WTC11 (cell line): ENCODE measurements around the gene PARD3B. TPM values are rescaled to one million over a fixed set of nuclear protein-coding genes. Genes with fewer than 3 reads are reported as not detected.

ENCODE experiments used
- ATAC-seq: fragments of 200-7000 bp; cut with Tn5 transposase; 2 replicates; pipeline ENCODE4 v1.10.0; 2021; ENCODE audit warnings: mild to moderate bottlenecking, moderate library complexity
- CTCF ChIA-PET: fragments of 300-600 bp; sonication (Branson Sonifier 250); formaldehyde crosslinking; loops from one replicate; lab custom pipeline; 2021; ENCODE audit warnings: antibody characterized with exemption; lab: Charles Lee
- POLR2A ChIA-PET: fragments of 350-600 bp; sonication (Branson Sonifier 250); formaldehyde crosslinking; loops from one replicate; lab custom pipeline; 2021; ENCODE audit warnings: antibody characterized with exemption; lab: Charles Lee
- DNase-seq: peaks from one replicate; pipeline ENCODE4 v3.0.0; 2021; ENCODE audit warnings: low spot score
- H3K27ac Mint-ChIP-seq: 2 replicates; pipeline ENCODE4 v1.8.0; 2021; ENCODE audit warnings: mixed read lengths
- H3K27me3 Mint-ChIP-seq: 2 replicates; pipeline ENCODE4 v1.8.0; 2021; ENCODE audit warnings: low read depth, mild to moderate bottlenecking, moderate library complexity, mixed read lengths
- H3K36me3 Mint-ChIP-seq: 2 replicates; pipeline ENCODE4 v1.8.0; 2021; ENCODE audit warnings: mixed read lengths
- H3K4me1 Mint-ChIP-seq: 2 replicates; pipeline ENCODE4 v1.8.0; 2022; ENCODE audit warnings: mixed read lengths
- H3K4me3 Mint-ChIP-seq: 2 replicates; pipeline ENCODE4 v1.8.0; 2021; ENCODE audit warnings: mild to moderate bottlenecking, moderate library complexity, mixed read lengths
- H3K9me3 Mint-ChIP-seq: 2 replicates; pipeline ENCODE4 v1.8.0; 2021; ENCODE audit warnings: mixed read lengths
- AFF4 ChIP-seq: sonication (generic); formaldehyde crosslinking; IDR thresholded peaks from 2 replicates; pipeline ENCODE4 v1.8.1; 2023; ENCODE audit warnings: mild to moderate bottlenecking, missing genetic modification reagents, borderline replicate concordance
- ARID4B ChIP-seq: sonication (generic); formaldehyde crosslinking; IDR thresholded peaks from 2 replicates; pipeline ENCODE4 v1.8.0; 2023; ENCODE audit warnings: missing genetic modification reagents, mild to moderate bottlenecking, borderline replicate concordance
- ATF1 ChIP-seq: sonication (generic); formaldehyde crosslinking; IDR thresholded peaks from 2 replicates; pipeline ENCODE4 v1.8.1; 2023; ENCODE audit warnings: mild to moderate bottlenecking, moderate library complexity, missing genetic modification reagents
- CBFB ChIP-seq: sonication (generic); formaldehyde crosslinking; IDR thresholded peaks from 2 replicates; pipeline ENCODE4 v1.8.1; 2022; ENCODE audit warnings: mild to moderate bottlenecking, low read depth, missing genetic modification reagents
- CREM ChIP-seq: sonication (generic); formaldehyde crosslinking; IDR thresholded peaks from 2 replicates; pipeline ENCODE4 v1.8.1; 2022; ENCODE audit warnings: mild to moderate bottlenecking, missing genetic modification reagents, moderate library complexity
- E2F5 ChIP-seq: sonication (generic); formaldehyde crosslinking; IDR thresholded peaks from 2 replicates; pipeline ENCODE4 v1.8.1; 2022; ENCODE audit warnings: mild to moderate bottlenecking, moderate library complexity, missing genetic modification reagents
- GABPB1 ChIP-seq: sonication (generic); formaldehyde crosslinking; IDR thresholded peaks from 2 replicates; pipeline ENCODE4 v1.8.1; 2023; ENCODE audit warnings: mild to moderate bottlenecking, missing genetic modification reagents
- HMGA2 ChIP-seq: fragments of 250-450 bp; sonication (Bioruptor Pico); IDR thresholded peaks from 2 replicates; pipeline ENCODE4 v1.4.0; 2021; ENCODE audit warnings: mild to moderate bottlenecking, moderate library complexity
- IRF2 ChIP-seq: sonication (generic); formaldehyde crosslinking; IDR thresholded peaks from 2 replicates; pipeline ENCODE4 v1.8.0; 2022; ENCODE audit warnings: low read depth, missing genetic modification reagents, borderline replicate concordance
- KAT7 ChIP-seq: sonication (generic); formaldehyde crosslinking; IDR thresholded peaks from 2 replicates; pipeline ENCODE4 v1.8.1; 2023; ENCODE audit warnings: missing genetic modification reagents, mild to moderate bottlenecking, borderline replicate concordance
- MYBL2 ChIP-seq: sonication (generic); formaldehyde crosslinking; IDR thresholded peaks from 2 replicates; pipeline ENCODE4 v1.8.1; 2023; ENCODE audit warnings: mild to moderate bottlenecking, moderate library complexity, missing genetic modification reagents
- NFATC4 ChIP-seq: fragments of 250-450 bp; sonication (Bioruptor Pico); IDR thresholded peaks from 2 replicates; pipeline ENCODE4 v1.9.0; 2021; ENCODE audit warnings: mild to moderate bottlenecking
- NFYB ChIP-seq: sonication (generic); formaldehyde crosslinking; conservative IDR thresholded peaks from 2 replicates; pipeline ENCODE4 v1.8.0; 2022; ENCODE audit warnings: low read depth, missing genetic modification reagents
- NR3C1 ChIP-seq: sonication (generic); formaldehyde crosslinking; conservative IDR thresholded peaks from 2 replicates; pipeline ENCODE4 v1.8.1; 2023; ENCODE audit warnings: low read depth, mild to moderate bottlenecking, missing genetic modification reagents
- OVOL2 ChIP-seq: fragments of 250-450 bp; sonication (Bioruptor Pico); IDR thresholded peaks from 2 replicates; pipeline ENCODE4 v1.9.0; 2021; ENCODE audit warnings: mild to moderate bottlenecking, borderline replicate concordance
- SMAD3 ChIP-seq: sonication (generic); formaldehyde crosslinking; IDR thresholded peaks from 2 replicates; pipeline ENCODE4 v1.8.0; 2022; ENCODE audit warnings: missing genetic modification reagents, mild to moderate bottlenecking, borderline replicate concordance
- TEAD1 ChIP-seq: sonication (generic); formaldehyde crosslinking; IDR thresholded peaks from 2 replicates; pipeline ENCODE4 v1.8.0; 2022; ENCODE audit warnings: mild to moderate bottlenecking, missing genetic modification reagents
- ZNF121 ChIP-seq: sonication (generic); formaldehyde crosslinking; IDR thresholded peaks from 2 replicates; pipeline ENCODE4 v1.8.0; 2023; ENCODE audit warnings: missing genetic modification reagents
- ZNF219 ChIP-seq: sonication (generic); formaldehyde crosslinking; IDR thresholded peaks from 2 replicates; pipeline ENCODE4 v1.8.0; 2023; ENCODE audit warnings: missing genetic modification reagents, mild to moderate bottlenecking, borderline replicate concordance
- ZNF425 ChIP-seq: fragments of 250-450 bp; sonication (Bioruptor Pico); conservative IDR thresholded peaks from 2 replicates; pipeline ENCODE4 v1.9.0; 2021; ENCODE audit warnings: mild to moderate bottlenecking
- total RNA-seq: library from RNA; stranded (reverse); gene quantifications from 3 replicates; pipeline ENCODE4 v1.2.3, GENCODE V29; 2021

The PARD3B gene
- total RNA-seq, 1 experiment from 2014 or later: 5.6 TPM

GRCh38 chr2:205612636-205613035 lies 1067.4 kb downstream of the PARD3B start:
- Mint-ChIP-seq H3K27ac (no peak overlapping the region), H3K9me3 (peaks cover 9% of the 10 kb centered on the region; the same call in 1 of the 2 replicates), H3K4me1 (peaks cover 26% of the 10 kb centered on the region), H3K4me3 (no peak overlapping the region), H3K36me3 (peaks cover 10% of the 10 kb centered on the region; the same call in 1 of the 2 replicates), H3K27me3 (no peaks in the 10 kb centered on the region)
- ATAC-seq (no peak; the same call in 1 of the 2 replicates), DNase-seq (no peak)
- ChIA-PET POLR2A (interaction anchor here (0.6 kb wide), 1 partner anchor 371 kb away, joined by 10 read pairs; no protein-coding TSS in a partner anchor), CTCF (interaction anchor here (1.2 kb wide), 1 partner anchor 313 kb away, joined by 5 read pairs; no protein-coding TSS in a partner anchor)
- TF ChIP-seq MYBL2 (CRISPR knock-in tag) (no peak), IRF2 (no peak), ATF1 (CRISPR knock-in tag) (no peak), ARID4B (CRISPR knock-in tag) (no peak)

- Mint-ChIP-seq H3K4me3 (no peak overlapping the region), H3K27ac (no peak overlapping the region)
- CTCF ChIA-PET: no interaction called here
- no peak for DNase-seq
- TF ChIP-seq E2F5 (CRISPR knock-in tag): no peak
- TF ChIP-seq, all 79 proteins: peak for 0
- Mint-ChIP-seq H3K36me3 (peaks cover 10% of the 10 kb centered on the region; the same call in 1 of the 2 replicates), H3K27me3 (no peaks in the 10 kb centered on the region; the same call in 1 of the 2 replicates), H3K9me3 (peaks cover 9% of the 10 kb centered on the region; the same call in 1 of the 2 replicates), H3K4me1 (peaks cover 26% of the 10 kb centered on the region)
- POLR2A ChIA-PET: interaction anchor here (0.6 kb wide), 1 partner anchor 1627 kb away, joined by 6 read pairs; no protein-coding TSS in a partner anchor
- no peak for ATAC-seq
Measured at GRCh38 chr2:205613970-205614559, 1068.8 kb downstream of the PARD3B start.

GRCh38 chr2:205614965-205615364 lies 1069.7 kb downstream of the PARD3B start:
- ATAC-seq (no peak), DNase-seq (no peak)
- H3K27me3 Mint-ChIP-seq: no peaks in the 10 kb centered on the region; the same call in 1 of the 2 replicates
- no peak overlapping the region for H3K27ac Mint-ChIP-seq
- ChIA-PET CTCF (no interaction called here), POLR2A (no interaction called here)
- H3K4me3 Mint-ChIP-seq: no peak overlapping the region
- peaks cover 9% of the 10 kb centered on the region; the same call in 1 of the 2 replicates for H3K9me3 Mint-ChIP-seq
- H3K4me1 Mint-ChIP-seq: peaks cover 21% of the 10 kb centered on the region
- peaks cover 10% of the 10 kb centered on the region; the same call in 1 of the 2 replicates for H3K36me3 Mint-ChIP-seq
- no peak for TF ChIP-seq OVOL2 (CRISPR knock-in tag)
- no peak for TF ChIP-seq NR3C1
- no peak for TF ChIP-seq TEAD1 (CRISPR knock-in tag)
- no peak for TF ChIP-seq ZNF219 (CRISPR knock-in tag)
- TF ChIP-seq SMAD3 (CRISPR knock-in tag): no peak
- TF ChIP-seq GABPB1 (CRISPR knock-in tag): no peak
- TF ChIP-seq NFYB (CRISPR knock-in tag): no peak
- TF ChIP-seq KAT7: no peak
- no peak for TF ChIP-seq NFATC4 (CRISPR knock-in tag)
- TF ChIP-seq HMGA2: no peak
- TF ChIP-seq ZNF121 (CRISPR knock-in tag): no peak
- TF ChIP-seq CBFB (CRISPR knock-in tag): no peak
- TF ChIP-seq AFF4 (CRISPR knock-in tag): no peak
- TF ChIP-seq ZNF425 (CRISPR knock-in tag): no peak
- TF ChIP-seq CREM (CRISPR knock-in tag): no peak
